Left ventricle myocardium inferior (tissue), 1 donor: Measurements from ENCODE around the gene GLI2. TPM values are rescaled to one million over a fixed set of nuclear protein-coding genes. Genes with fewer than 3 reads are reported as not detected.
A peak's percentile ranks its signal among the peaks of the same experiment; 100 is the strongest.

Experiments
- DNase-seq: peaks from one replicate; pipeline ENCODE4 v3.0.0-alpha.2; 2020
- H3K27ac ChIP-seq: fragments of 200-600 bp; replicated peaks from 2 replicates; pipeline ENCODE4 v1.8.0; 2021
- H3K27me3 ChIP-seq: fragments of 200-600 bp; 2 replicates; pipeline ENCODE4 v1.8.0; 2021; ENCODE audit warnings: low read depth
- H3K36me3 ChIP-seq: fragments of 200-600 bp; 2 replicates; pipeline ENCODE4 v1.8.0; 2021
- H3K4me1 ChIP-seq: fragments of 200-600 bp; 2 replicates; pipeline ENCODE4 v1.8.0; 2021
- H3K4me3 ChIP-seq: fragments of 200-600 bp; 2 replicates; pipeline ENCODE4 v1.8.0; 2021; ENCODE audit warnings: mild to moderate bottlenecking, moderate library complexity
- H3K9me3 ChIP-seq: fragments of 200-600 bp; replicated peaks from 2 replicates; pipeline ENCODE4 v1.8.0; 2021
- intact Hi-C: fragments of 100-400 bp; cut with micrococcal nuclease; formaldehyde crosslinking; loops from one replicate; pipeline ENCODE4 v1.11.0; 2022
- total RNA-seq: library from RNA; stranded (reverse); fragmentation: NEBNext Ultra II Directional; extraction: Animal tissue kit (Norgen Biotek cat#: 25700); gene quantifications from one replicate; pipeline ENCODE4 v1.2.1, GENCODE V29; 2021
- TF ChIP-seq, protein P1 (sequence below): fragments of 200-600 bp; IDR thresholded peaks from 2 replicates; pipeline ENCODE4 v1.8.0; 2021; ENCODE audit warnings: antibody characterized with exemption, mild to moderate bottlenecking, borderline replicate concordance
- donor health status: DM: no; HTN: yes; CAD: no; lungs with severe emphysema.

The GLI2 gene
- total RNA-seq, 1 donor from 2014 or later, result 2.4 TPM

DNA sequence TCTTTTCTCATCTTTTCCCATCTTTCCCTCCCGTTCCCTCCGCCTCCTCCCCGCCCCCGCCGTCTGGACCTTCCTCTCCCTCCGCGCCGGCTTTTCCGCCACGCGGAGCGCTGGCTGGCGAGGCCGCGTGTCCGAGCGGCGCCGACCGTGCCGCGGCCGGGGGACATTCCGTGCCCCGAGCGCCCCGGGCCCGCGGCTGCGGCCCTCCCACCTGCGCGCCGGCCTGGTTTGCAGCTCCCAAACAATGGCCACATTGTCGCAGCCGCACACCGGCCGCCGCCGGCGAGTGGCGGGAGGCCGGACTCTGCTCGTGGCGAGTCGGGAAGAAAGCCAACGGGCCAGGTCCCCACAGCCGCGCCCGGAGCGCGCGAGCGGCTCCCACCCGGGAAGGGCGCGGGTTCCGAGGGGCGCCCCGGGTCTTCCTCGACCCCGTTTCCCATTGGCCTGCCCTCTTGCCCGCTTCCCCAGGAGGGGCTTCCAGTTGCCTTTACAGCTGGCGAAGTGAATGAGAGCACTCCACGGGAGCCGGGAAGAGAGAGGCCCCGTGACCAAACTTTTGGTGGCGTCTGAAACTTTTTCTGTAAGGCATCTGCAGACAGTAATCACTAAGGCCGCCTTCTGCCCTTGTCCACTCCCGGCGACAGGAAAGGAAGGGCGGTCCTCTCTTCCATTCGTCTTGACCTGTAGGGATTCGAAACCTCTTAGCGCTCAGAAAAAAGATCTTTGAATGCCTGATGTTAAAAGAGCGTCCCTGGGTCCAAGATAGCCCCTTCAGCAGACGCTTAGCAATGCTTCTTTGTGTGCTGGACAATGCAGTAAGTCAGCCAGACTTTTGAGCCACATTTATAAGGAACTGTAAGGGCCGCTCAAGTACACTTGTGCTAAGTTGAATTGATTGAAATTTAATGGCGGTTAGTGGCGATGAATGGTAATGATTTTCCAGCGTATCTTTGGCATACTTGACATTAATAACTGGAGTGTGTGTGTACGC lies 6.2 kb downstream of the GLI2 start:
- Histone ChIP-seq H3K36me3 (no peaks in the 10 kb centered on the region), H3K27me3 (peaks cover 96% of the 10 kb centered on the region), H3K9me3 (no peaks in the 10 kb centered on the region), H3K4me3 (peak overlapping the region; percentile 61), H3K4me1 (peaks cover 19% of the 10 kb centered on the region), H3K27ac (peak overlapping the region; percentile 19)
- intact Hi-C loops, result no loop called here
- no peak for DNase-seq
- TF ChIP-seq, protein P1, sequence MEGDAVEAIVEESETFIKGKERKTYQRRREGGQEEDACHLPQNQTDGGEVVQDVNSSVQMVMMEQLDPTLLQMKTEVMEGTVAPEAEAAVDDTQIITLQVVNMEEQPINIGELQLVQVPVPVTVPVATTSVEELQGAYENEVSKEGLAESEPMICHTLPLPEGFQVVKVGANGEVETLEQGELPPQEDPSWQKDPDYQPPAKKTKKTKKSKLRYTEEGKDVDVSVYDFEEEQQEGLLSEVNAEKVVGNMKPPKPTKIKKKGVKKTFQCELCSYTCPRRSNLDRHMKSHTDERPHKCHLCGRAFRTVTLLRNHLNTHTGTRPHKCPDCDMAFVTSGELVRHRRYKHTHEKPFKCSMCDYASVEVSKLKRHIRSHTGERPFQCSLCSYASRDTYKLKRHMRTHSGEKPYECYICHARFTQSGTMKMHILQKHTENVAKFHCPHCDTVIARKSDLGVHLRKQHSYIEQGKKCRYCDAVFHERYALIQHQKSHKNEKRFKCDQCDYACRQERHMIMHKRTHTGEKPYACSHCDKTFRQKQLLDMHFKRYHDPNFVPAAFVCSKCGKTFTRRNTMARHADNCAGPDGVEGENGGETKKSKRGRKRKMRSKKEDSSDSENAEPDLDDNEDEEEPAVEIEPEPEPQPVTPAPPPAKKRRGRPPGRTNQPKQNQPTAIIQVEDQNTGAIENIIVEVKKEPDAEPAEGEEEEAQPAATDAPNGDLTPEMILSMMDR, result no peak

DNA sequence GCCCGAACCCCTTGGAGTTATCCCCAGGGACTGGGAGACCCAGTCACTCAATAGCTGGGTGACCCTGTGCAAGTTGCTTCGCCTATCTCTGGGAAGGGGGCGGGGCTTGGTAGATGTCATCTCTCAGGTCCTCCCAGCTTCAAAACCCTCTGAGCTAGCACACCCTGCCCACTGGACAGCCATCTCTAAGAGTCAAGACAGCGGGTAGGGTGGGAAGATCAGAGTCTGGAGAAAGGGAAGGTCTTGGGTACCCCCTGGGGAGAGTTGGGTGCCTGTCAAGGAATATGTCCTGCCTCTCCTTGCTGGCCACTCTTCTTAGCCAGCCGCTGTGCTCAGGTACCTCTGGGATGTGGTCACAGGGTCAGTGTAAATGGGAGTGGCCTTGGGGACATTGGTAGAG lies 8.0 kb downstream of the GLI2 start:
- Histone ChIP-seq H3K27me3 (peaks cover 79% of the 10 kb centered on the region), H3K27ac (no peak overlapping the region), H3K4me1 (peaks cover 5% of the 10 kb centered on the region), H3K9me3 (no peaks in the 10 kb centered on the region), H3K4me3 (no peak overlapping the region), H3K36me3 (no peaks in the 10 kb centered on the region)
- DNase-seq, result no peak
- intact Hi-C loops, result no loop called here
- TF ChIP-seq, protein P1, result no peak

DNA sequence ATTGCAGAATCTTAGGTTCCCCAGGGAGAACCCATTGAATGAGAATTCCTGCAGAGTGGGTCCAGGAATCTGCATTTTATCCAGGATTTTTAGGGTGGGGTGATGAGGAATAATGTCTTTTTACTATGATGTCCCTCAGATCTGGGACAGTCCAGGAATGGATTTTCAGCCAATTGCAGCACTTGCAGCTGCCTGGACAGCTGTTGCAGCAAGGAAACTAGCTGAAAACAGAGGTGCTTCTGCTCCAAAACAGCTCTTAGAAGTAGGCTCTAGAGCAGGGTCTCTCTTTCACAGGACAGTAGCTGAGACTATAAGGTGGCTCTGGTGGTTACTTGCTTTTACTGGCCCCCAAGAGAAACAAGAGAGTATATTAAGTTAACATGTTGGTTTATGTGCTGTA lies 9.1 kb downstream of the GLI2 start:
- Histone ChIP-seq H3K4me1 (peaks cover 5% of the 10 kb centered on the region), H3K27ac (no peak overlapping the region), H3K36me3 (no peaks in the 10 kb centered on the region), H3K9me3 (no peaks in the 10 kb centered on the region), H3K27me3 (peaks cover 67% of the 10 kb centered on the region), H3K4me3 (no peak overlapping the region)
- intact Hi-C loops, result no loop called here
- no peak for DNase-seq
- TF ChIP-seq, protein P1, result no peak

DNA sequence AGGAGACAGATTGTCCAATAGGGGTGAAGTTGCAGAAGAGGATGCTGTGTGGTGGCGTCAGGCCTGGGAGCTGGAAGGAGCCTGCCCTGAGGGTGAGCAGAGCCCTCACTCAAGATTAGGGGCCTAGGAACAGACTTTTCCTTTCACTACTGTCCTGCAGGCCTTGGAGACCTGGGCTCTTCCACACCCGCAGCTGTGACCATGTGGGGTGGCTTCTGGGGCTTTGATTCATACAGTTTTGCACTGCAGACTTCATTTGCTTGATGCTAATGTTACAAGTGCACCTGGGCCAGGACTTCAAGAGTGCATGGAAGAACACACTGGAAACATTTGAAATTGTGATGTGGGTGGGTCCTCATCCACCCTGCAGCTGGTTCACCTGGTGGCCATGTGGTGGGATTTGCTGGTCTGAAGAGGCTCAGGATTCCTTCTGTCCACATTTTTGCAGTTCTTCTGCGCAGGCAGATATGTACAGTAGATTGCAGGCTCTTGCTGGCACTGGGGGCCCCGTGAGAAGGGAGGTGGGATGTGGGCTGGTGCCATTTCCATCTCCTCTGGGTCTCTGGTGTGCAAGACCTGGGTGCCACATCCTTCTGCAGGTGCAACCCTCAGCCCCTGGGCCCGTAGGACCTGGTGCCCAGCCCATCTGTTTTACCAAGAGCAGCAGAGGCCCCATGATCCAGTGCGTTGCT lies 9.9 kb downstream of the GLI2 start:
- Histone ChIP-seq H3K27ac (no peak overlapping the region), H3K4me3 (no peak overlapping the region), H3K9me3 (no peaks in the 10 kb centered on the region), H3K4me1 (peaks cover 5% of the 10 kb centered on the region), H3K36me3 (no peaks in the 10 kb centered on the region), H3K27me3 (peaks cover 60% of the 10 kb centered on the region)
- TF ChIP-seq, protein P1, result no peak
- intact Hi-C loops, result no loop called here
- DNase-seq, result no peak

DNA sequence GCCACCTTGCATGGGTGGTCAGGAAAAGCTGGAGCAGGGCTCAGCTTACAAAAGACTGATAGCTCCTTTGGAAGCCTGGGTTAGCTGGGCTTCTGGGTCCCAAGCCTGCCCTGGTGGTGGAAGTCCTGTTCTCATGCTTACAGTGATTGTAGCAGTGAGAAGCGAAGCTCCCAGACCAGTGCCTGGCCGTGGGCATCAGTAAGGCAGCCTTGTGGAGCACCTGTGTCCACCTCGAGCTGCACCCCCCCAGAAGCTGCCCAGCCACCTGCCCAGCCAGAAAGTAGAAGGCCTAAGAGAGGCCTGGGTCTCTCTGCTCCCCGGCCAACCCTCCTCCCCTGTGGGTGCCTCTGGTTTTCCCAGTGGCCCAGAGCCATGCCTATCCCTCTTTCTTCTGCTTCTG lies 10.5 kb downstream of the GLI2 start:
- H3K9me3 ChIP-seq, result no peaks in the 10 kb centered on the region
- H3K27me3 ChIP-seq, result peaks cover 59% of the 10 kb centered on the region
- TF ChIP-seq, protein P1, result no peak
- intact Hi-C loops, result no loop called here
- H3K4me1 ChIP-seq, result peaks cover 5% of the 10 kb centered on the region
- H3K4me3 ChIP-seq, result no peak overlapping the region
- no peaks in the 10 kb centered on the region for H3K36me3 ChIP-seq
- DNase-seq, result no peak
- H3K27ac ChIP-seq, result no peak overlapping the region
